ENCODE data around the gene TLCD3B.

The TLCD3B gene

DNA sequence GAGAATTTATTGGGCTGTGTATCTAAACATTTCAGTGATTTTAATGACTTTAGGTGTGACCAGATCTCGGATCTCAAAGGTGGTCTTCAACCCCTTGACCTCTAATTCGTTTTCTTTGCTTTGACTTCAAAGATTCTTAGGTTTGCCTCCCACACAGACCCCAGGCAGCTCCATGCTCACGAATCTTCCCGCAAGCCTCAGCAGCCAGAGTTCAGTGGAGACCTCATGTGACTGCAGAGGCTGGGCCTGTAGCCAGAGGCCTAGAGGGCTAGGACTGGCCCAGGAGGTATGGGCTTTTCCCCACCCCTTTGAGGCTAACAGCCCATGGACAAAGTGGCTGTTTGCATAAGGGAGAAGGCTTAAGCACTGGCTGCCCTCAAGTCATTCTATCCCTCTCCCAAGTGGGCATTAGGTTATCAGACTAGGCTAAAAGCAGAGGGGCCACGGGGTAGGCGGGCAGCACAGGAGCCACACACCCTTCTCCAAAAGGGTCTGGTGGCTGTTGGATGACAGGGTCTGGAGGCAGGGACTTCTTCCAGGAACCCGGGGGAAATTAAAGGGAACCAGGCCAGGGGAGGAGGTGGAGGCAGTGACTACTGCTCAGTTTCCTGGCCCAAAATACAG lies 38.6 kb downstream of the TLCD3B start:
- TF ChIP-seq, protein P1, sequence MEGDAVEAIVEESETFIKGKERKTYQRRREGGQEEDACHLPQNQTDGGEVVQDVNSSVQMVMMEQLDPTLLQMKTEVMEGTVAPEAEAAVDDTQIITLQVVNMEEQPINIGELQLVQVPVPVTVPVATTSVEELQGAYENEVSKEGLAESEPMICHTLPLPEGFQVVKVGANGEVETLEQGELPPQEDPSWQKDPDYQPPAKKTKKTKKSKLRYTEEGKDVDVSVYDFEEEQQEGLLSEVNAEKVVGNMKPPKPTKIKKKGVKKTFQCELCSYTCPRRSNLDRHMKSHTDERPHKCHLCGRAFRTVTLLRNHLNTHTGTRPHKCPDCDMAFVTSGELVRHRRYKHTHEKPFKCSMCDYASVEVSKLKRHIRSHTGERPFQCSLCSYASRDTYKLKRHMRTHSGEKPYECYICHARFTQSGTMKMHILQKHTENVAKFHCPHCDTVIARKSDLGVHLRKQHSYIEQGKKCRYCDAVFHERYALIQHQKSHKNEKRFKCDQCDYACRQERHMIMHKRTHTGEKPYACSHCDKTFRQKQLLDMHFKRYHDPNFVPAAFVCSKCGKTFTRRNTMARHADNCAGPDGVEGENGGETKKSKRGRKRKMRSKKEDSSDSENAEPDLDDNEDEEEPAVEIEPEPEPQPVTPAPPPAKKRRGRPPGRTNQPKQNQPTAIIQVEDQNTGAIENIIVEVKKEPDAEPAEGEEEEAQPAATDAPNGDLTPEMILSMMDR (IDR thresholded peaks at IDR 0.05; ENCODE audit: low read depth, low read length, missing control alignments), result no peak
- no peak overlapping the region for H3K4me3 ChIP-seq (ENCODE audit: low read depth, low read length)
- DNase-seq (ENCODE audit: low read depth), result no peak

DNA sequence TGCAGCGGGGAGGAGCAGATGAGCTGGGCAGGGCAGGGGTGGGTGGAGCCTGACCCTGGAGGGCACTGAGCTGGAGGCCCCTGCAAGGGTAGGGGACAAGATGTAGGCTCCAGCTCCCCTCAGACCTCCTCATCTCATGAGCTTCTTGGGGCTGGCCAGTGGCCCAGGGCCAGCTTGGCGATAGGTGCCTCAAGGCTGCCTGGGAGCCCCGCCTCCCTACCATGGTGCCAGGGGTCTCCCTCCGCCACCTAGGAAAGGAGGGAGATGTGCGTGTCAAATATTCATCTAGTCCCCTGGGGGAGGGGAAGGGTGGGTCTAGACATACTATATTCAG lies 39.5 kb downstream of the TLCD3B start:
- no peak for DNase-seq (ENCODE audit: low read depth)
- TF ChIP-seq, protein P1 (IDR thresholded peaks at IDR 0.05; ENCODE audit: low read depth, low read length, missing control alignments), result no peak
- no peak overlapping the region for H3K4me3 ChIP-seq (ENCODE audit: low read depth, low read length)

DNA sequence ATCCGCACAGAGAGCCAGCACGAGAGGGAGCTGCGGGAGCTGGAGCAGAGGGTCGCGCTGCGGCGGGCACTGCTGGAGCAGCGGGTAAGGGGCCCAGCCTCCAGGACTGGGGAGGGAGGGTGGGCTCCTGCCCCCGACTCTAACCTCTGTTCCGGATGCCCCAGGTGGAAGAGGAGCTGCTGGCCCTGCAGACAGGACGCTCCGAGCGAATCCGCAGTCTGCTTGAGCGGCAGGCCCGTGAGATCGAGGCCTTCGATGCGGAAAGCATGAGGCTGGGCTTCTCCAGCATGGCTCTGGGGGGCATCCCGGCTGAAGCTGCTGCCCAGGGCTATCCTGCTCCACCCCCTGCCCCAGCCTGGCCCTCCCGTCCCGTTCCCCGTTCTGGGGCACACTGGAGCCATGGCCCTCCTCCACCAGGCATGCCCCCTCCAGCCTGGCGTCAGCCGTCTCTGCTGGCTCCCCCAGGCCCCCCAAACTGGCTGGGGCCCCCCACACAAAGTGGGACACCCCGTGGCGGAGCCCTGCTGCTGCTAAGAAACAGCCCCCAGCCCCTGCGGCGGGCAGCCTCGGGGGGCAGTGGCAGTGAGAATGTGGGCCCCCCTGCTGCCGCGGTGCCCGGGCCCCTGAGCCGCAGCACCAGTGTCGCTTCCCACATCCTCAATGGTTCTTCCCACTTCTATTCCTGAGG lies 40.0 kb downstream of the TLCD3B start:
- no peak overlapping the region for H3K4me3 ChIP-seq (ENCODE audit: low read depth, low read length)
- TF ChIP-seq, protein P1 (IDR thresholded peaks at IDR 0.05; ENCODE audit: low read depth, low read length, missing control alignments), result no peak
- no peak for DNase-seq (ENCODE audit: low read depth)

DNA sequence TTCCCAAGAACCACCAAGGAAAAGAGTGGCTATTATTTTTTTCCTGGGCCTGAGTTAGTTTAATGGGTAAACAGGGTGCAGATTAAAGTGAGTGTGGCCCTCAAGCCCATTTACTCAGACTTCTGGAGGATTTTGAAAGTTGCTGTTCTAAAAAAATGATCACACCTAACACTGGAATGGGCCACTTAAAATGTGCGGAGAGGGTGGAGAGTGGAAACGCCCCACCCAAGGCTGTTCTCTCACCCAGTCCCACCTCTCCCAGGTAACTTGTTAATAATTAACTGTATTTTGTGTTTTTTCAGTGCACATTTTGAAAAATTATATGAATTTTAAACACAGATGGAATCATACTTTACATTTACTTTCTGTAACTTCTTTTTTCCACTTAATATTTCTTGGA lies 41.0 kb downstream of the TLCD3B start:
- no peak overlapping the region for H3K4me3 ChIP-seq (ENCODE audit: low read depth, low read length)
- TF ChIP-seq, protein P1 (IDR thresholded peaks at IDR 0.05; ENCODE audit: low read depth, low read length, missing control alignments), result no peak
- DNase-seq (ENCODE audit: low read depth), result no peak

DNA sequence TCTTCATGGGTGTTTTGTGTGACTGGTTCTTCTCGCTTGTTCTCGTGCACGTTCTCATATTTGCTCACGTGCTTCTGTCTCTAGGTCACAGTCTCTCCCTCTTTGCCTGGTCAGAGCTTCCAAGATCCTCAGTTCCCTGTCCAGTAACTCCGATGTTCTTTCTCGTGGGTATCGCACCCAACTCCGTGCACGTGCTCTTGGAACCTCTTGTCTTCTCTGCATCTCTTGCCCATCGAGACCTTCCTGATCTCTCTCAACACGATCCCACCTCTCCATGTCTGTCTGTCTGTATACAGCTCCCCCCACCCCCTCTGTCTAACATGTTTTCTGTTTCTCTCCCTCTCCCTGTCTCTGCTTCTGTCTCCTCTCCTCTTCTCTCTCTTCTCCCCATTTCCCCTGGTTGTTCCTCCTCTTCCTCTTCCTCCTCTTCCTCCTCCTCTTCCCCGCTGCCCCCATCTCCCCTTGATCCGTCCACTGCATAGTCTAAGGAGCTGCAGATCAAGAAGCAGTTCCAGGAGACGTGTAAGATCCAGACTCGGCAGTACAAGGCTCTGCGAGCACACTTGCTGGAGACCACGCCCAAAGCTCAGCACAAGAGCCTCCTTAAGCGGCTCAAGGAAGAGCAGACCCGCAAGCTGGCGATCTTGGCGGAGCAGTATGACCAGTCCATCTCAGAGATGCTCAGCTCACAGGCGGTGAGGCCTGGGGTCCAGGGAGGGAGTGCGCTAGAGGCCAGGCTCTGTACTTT lies 41.8 kb downstream of the TLCD3B start:
- TF ChIP-seq, protein P1 (IDR thresholded peaks at IDR 0.05; ENCODE audit: low read depth, low read length, missing control alignments), result no peak
- H3K4me3 ChIP-seq (ENCODE audit: low read depth, low read length), result no peak overlapping the region
- DNase-seq (ENCODE audit: low read depth), result no peak

DNA sequence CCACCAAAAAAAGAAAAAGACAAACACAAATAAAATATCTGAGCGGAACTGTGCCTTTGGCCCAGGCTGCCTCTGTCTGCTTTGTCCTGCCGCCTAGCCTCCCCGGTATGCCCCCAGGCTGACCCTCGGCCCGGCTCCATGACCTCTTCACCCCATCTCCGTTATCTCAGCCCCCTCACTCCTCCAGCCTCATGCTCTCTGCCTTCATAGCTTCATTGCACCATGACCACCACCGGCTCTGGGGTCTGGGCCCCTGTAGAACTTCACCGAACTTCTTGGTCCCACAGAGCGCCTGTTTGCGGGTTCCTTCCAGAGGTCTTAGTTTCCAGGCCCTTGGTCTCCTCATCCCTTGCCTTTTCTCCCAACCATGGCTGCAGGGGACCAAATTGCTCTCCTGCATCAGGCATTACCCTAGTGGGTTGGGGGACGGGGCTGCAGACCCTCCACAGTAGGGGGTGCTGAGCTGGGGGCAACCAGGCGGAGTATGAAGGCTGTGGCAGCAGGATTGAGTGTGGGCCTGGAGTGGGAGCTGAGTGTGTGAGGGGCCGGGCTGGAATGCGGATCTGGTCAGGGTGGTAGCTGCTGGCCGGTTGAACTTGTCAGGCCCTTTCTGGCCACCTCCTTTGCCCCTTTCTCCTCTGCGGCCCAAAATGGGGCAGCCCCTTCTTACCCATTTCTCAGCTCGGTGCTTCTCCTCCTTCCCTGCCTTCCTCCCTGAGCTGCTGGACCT lies 42.6 kb downstream of the TLCD3B start:
- no peak for DNase-seq (ENCODE audit: low read depth)
- H3K4me3 ChIP-seq (ENCODE audit: low read depth, low read length), result no peak overlapping the region
- TF ChIP-seq, protein P1 (IDR thresholded peaks at IDR 0.05; ENCODE audit: low read depth, low read length, missing control alignments), result no peak

Measured in GM12864 (cell line).